HTR-8/SVneo (cell line): ENCODE results near the gene ITGAL.
"Not testable (repeated sequence)": the region's sequence is repeated elsewhere in the genome, so short reads cannot be mapped to it uniquely, and the experiment has no call there.

Source experiments
- DNase-seq: peaks from one replicate; pipeline ENCODE4 v3.0.0; 2011; ENCODE audit warnings: low spot score, mixed read lengths; ENCODE audit not compliant: insufficient read length
- FAIRE-seq: peaks from 2 replicates; lab custom pipeline; 2011; peaks lifted over from hg19 to GRCh38; lab: Jason Lieb, UNC

ITGAL gene

GRCh38 chr16:30539000-30539964, 66.7 kb downstream of the ITGAL start:
- DNase-seq (no peak), FAIRE-seq (no peak)

- not testable (repeated sequence) for DNase-seq, FAIRE-seq
Observed at GRCh38 chr16:30539986-30540526, 67.5 kb downstream of the ITGAL start.

GRCh38 chr16:30540916-30541464, 68.4 kb downstream of the ITGAL start:
- DNase-seq, FAIRE-seq: not testable (repeated sequence)

- FAIRE-seq, result no peak
Observed at GRCh38 chr16:30541502-30542329, 69.2 kb downstream of the ITGAL start.

DNA sequence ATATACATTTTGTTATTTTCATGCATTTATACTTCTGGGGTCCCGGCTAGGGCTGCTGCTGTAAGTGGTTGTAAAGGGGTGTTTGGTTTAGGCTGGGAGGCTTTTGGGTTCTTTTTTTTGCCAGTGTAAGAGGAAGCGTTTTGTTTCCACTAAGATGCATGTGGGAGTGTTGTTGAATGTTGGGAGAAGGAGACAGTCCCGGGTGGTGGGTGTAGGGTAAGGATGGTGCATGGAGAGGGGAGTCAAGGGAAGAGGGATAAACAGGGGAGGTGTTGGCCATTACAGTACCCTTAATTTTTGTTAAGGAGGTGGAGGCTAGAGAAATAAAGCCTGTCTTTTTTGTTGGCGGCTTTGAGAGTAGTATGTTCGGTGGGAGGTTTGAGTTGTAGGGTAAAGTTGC, 70.5 kb downstream of the ITGAL start:
- FAIRE-seq, result no peak

More at GRCh38 chr16:30541502-30542329, 69.2 kb downstream of the ITGAL start:
- no peak for DNase-seq

DNA sequence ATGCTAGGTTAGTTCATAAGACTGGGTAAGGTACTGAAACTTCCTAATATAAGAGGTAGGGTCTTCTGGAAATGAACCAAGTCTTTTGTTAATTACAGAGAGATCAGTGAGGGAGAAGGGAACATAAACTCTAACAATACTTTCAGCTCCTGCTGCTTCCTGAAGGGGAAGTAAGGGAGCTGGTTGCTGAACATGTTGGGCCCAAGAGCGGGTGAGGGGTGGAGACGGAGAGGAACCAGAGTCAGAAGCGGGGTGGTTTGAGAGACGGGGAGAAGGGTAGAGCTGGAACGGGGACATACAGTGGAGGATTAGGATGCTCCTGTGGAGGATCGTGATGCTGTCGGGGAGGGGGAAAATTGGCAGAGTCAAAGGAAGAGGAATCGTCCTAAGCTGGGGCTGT, 73.6 kb downstream of the ITGAL start:
- FAIRE-seq, result no peak
- DNase-seq, result no peak

More for the DNA sequence above, 70.5 kb downstream of the ITGAL start:
- DNase-seq, result no peak

DNA sequence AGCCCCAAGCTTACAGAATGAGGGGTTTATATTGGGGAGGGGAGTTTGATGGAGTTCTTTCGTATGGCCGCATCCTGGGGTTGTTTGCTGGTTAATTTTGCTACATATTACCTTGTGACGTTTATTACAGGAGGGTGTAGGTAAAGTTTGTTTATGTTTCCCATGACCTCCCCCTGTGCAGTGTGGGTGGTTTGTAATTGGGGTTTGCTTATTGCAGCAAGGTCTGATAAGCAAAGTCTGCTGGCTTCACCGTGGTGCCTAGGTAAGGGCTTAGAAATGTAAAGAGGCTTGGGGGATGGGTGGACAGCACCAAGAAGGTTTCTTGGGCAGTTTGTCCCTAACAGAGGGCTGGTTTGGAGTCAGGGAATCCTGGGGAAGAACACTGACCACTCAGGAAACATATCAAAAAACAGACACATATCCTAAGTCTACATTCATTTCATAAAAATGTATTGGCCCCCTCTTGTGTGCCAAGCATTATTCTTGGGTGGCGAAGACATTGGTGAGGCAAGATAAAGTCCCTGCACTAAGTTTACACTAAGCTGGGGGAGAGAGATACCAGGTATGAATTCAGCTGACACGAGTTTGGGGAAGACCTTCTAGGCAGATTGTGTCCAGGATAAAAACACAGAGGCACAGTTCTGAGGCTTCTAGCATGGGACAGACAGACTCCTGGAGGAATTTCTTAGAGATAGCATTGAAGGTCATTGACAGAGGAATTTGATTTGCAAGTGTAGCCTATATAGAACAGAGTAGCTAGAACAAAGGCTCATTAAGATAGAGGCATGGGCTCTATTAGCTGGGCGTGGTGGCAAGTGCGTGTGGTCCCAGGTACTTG, 76.1 kb downstream of the ITGAL start:
- DNase-seq (no peak), FAIRE-seq (no peak)

DNA sequence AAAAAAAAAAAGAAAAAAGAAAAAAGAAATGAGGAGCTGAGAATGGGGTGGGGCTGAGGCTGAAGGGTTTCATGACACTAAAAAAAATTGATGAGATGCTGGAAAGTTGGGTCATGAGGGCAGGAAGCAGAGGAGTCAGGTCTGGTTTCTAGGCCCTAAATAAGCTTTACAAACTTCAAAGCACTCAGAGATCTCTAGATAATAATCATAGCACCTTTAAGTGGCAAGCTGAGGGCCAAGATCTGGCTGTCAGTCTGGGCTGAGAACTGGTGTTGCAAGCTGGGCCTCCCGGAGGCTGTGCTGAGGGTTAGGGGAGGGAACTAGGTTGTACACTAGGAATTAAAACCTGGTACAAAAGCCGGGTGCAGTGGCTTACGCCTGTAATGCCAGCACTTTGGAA, 79.2 kb downstream of the ITGAL start:
- DNase-seq (no peak), FAIRE-seq (no peak)

DNA sequence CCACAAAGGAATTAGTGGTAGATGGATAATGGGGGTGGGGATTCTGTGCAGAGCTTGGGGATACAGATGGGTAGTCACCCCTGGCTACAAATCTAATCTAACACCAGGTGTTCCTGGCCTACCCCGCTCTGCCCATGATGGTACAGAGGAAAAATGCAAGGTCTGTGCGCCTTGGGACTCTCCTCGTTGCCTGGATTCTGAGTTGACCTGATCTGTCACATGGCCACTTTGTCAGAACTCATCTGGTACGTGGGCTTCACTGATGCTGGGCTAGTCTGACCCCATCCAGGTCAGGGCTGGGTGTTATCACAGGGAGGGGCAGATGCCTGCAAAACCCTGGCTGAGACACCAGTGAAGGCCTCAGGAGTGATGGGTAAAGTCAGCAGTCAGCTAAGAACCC, 80.4 kb downstream of the ITGAL start:
- DNase-seq (no peak), FAIRE-seq (no peak)

- DNase-seq (no peak), FAIRE-seq (no peak)
Observed at GRCh38 chr16:30553393-30553899, 80.9 kb downstream of the ITGAL start.

- FAIRE-seq, result no peak
Observed at GRCh38 chr16:30554557-30555314, 82.2 kb downstream of the ITGAL start.

GRCh38 chr16:30555315-30556124, 83.0 kb downstream of the ITGAL start:
- DNase-seq (no peak), FAIRE-seq (no peak)

More at GRCh38 chr16:30554557-30555314, 82.2 kb downstream of the ITGAL start:
- no peak for DNase-seq

GRCh38 chr16:30556125-30556473, 83.6 kb downstream of the ITGAL start:
- FAIRE-seq, result no peak
- DNase-seq, result no peak

GRCh38 chr16:30557707-30557956, 85.1 kb downstream of the ITGAL start:
- DNase-seq (no peak), FAIRE-seq (no peak)

GRCh38 chr16:30557957-30558788, 85.6 kb downstream of the ITGAL start, which contains the start of gene ZNF764:
Gene ZNF764 (minus strand): TSS chr16:30558374. CDS start chr16:30558182, 192 bp downstream.
- peak; percentile 98 for DNase-seq
- FAIRE-seq, result peak; percentile 13

- DNase-seq, result no peak
- FAIRE-seq, result no peak
Observed at GRCh38 chr16:30558789-30559377, 86.3 kb downstream of the ITGAL start.

DNA sequence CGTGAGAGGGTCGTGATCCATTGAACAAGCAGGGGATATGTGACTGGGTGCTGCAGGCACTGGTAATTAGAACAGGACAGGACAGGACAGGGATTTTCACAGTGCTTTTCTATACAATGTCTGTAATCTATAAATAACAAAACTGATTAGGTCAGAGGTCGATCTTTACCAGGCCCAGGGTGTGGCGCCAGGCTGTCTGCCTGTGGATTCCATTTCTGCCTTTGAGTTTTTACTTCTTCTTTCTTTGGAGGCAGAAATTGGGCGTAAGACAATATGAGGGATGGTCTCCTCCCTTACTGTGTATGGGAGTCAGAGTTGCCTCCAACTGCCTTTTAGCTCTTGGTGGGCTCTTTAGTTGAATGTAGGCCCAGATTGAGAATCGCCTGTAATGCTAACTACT, 87.1 kb downstream of the ITGAL start:
- DNase-seq (no peak), FAIRE-seq (no peak)
